T-helper 17 cell (primary cell): Measurements from ENCODE around the gene PCCA. TPM values are rescaled to one million over a fixed set of nuclear protein-coding genes. Genes with fewer than 3 reads are reported as not detected.
"Not testable (repeated sequence)": the region's sequence is repeated elsewhere in the genome, so short reads cannot be mapped to it uniquely, and the experiment has no call there.

Experiments used
- ATAC-seq: fragments of 150-1000 bp; cut with Tn5 transposase; 2 replicates; pipeline ENCODE4 v1.10.0; 2021; ENCODE audit warnings: mild to moderate bottlenecking, moderate library complexity
- DNase-seq, 3 donors: peaks; one replicate each; pipeline versions ENCODE4 v3.0.0 to v3.0.0-alpha.2; 2020 to 2021
- H3K9me3 ChIP-seq: one replicate; pipeline ENCODE4 v1.7.0; 2013; ENCODE audit warnings: low read length, mild to moderate bottlenecking; ENCODE audit not compliant: control insufficient read depth, poor library complexity, severe bottlenecking
- H3K27ac Mint-ChIP-seq: one replicate; pipeline ENCODE4 v1.8.0; 2022; ENCODE audit warnings: mild to moderate bottlenecking, moderate library complexity, mixed read lengths
- H3K27me3 Mint-ChIP-seq: one replicate; pipeline ENCODE4 v1.8.0; 2022; ENCODE audit warnings: mixed read lengths
- H3K36me3 Mint-ChIP-seq: one replicate; pipeline ENCODE4 v1.8.0; 2022; ENCODE audit warnings: low read depth, mixed read lengths
- H3K4me1 Mint-ChIP-seq: one replicate; pipeline ENCODE4 v1.8.0; 2022; ENCODE audit warnings: mild to moderate bottlenecking, mixed read lengths
- H3K4me3 Mint-ChIP-seq: one replicate; pipeline ENCODE4 v1.8.0; 2022; ENCODE audit warnings: mild to moderate bottlenecking, moderate library complexity, mixed read lengths
- total RNA-seq, 4 donors: library from RNA in 2 of 4; stranded (reverse) in 2 of 4; gene quantifications; one replicate each; pipeline ENCODE4 v1.2.3 and lab custom pipeline; 2022 to 2026

Gene PCCA
- total RNA-seq, 2 donors from 2014 or later: 9.9 to 10.7 TPM

DNA sequence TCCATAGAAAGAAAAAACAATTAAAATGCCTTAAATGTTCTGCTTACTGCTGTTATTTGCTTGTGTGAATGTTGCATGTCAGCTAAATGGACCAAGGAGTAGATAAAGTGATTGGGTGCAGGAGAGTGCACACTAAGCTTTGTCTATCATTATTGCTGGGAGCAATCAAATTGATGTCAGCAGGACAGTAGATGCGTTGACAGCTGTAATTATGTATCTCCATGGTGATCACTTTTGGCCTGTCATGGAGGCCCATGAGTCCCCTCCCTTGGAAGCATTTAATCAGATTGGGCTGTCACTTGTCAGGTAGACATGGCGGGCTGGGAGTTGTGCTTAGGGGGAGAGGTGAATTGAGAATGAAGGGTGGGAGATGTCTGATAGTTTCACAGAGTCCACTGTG, 215.3 kb downstream of the PCCA start:
- H3K27ac Mint-ChIP-seq: no peak overlapping the region
- no peaks in the 10 kb centered on the region for H3K36me3 Mint-ChIP-seq
- no peak for ATAC-seq
- H3K4me3 Mint-ChIP-seq: no peak overlapping the region
- peaks cover 3% of the 10 kb centered on the region for H3K4me1 Mint-ChIP-seq
- H3K27me3 Mint-ChIP-seq: no peaks in the 10 kb centered on the region
- no peak for DNase-seq
- H3K9me3 ChIP-seq: no peaks in the 10 kb centered on the region

DNA sequence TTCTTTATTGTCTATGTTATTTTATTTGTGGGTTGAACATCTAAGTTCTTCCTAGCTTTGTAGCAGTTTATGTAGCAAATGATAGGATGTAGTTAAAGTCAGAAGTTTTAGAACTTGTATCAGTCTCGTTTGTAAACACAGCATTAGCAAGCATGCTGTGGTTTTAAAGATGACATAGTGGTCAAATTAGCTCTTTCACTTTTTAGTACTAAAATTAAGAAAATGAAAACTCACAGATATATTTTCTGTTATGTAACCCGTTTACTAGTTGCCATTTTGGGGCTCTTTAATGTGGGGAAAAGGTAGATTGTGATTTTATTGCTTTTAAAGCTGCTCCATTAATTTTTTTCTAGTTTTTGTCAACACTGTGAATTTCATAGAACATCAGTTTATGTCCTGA, 216.5 kb downstream of the PCCA start:
- Mint-ChIP-seq H3K36me3 (no peaks in the 10 kb centered on the region), H3K4me1 (peaks cover 3% of the 10 kb centered on the region), H3K4me3 (no peak overlapping the region), H3K27me3 (no peaks in the 10 kb centered on the region), H3K27ac (no peak overlapping the region)
- H3K9me3 ChIP-seq: no peaks in the 10 kb centered on the region
- ATAC-seq (no peak), DNase-seq (no peak)

DNA sequence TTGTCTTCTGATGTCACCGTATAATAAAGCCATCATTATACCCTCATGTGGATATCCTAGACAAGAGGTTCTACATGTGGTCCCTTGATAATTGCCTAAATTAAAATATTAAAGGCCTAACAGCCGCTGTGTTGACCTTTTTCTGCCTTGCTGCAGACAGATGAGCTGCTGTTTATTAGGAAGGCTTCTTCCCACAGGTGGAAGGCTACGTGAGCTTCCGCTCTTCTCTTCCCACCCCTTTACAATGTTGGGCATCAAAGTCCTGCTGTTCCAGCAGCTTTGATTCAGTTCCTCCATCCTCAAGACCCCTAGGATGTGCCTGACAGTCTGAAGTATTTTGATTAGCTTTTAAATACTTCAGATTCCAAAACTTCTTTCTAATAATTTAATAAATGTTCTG, 217.1 kb downstream of the PCCA start:
- DNase-seq (no peak), ATAC-seq (no peak)
- Mint-ChIP-seq H3K27ac (no peak overlapping the region), H3K36me3 (no peaks in the 10 kb centered on the region), H3K4me3 (no peak overlapping the region), H3K4me1 (peaks cover 3% of the 10 kb centered on the region), H3K27me3 (no peaks in the 10 kb centered on the region)
- H3K9me3 ChIP-seq: no peaks in the 10 kb centered on the region

- Mint-ChIP-seq H3K27ac (no peak overlapping the region), H3K4me1 (peaks cover 3% of the 10 kb centered on the region), H3K27me3 (no peaks in the 10 kb centered on the region), H3K36me3 (no peaks in the 10 kb centered on the region), H3K4me3 (no peak overlapping the region)
- H3K9me3 ChIP-seq: no peaks in the 10 kb centered on the region
- no peak for DNase-seq
- no peak for ATAC-seq
These were observed 217.6 kb downstream of the PCCA start for GRCh38 chr13:100306434-100306999.

GRCh38 chr13:100314132-100314910, 225.4 kb downstream of the PCCA start:
- DNase-seq: no peak
- no peak overlapping the region for H3K27ac Mint-ChIP-seq
- peaks cover 6% of the 10 kb centered on the region for H3K36me3 Mint-ChIP-seq
- H3K27me3 Mint-ChIP-seq: no peaks in the 10 kb centered on the region
- H3K4me1 Mint-ChIP-seq: no peaks in the 10 kb centered on the region
- no peaks in the 10 kb centered on the region for H3K9me3 ChIP-seq
- ATAC-seq: no peak
- no peak overlapping the region for H3K4me3 Mint-ChIP-seq

DNA sequence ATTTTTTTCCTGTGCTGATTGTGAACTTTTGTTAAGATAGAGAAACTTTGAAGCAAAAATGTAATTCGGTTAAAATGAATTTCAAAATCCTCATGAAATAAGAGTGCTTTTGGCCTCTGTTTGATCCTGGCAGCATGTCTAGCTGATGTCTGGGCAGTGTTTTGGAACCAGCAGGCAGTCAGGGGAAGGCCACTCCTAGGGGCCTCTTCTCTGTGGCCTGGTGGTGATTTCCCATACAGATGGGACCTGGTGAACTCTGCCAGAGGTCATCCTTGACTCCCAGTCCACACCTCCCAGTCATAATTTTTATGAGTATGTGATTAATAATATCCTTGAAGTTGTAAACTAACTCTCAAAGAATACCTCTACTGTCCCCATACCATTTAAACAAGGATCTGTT, 226.6 kb downstream of the PCCA start:
- no peak overlapping the region for H3K27ac Mint-ChIP-seq
- ATAC-seq (no peak), DNase-seq (no peak)
- no peak overlapping the region for H3K4me3 Mint-ChIP-seq
- H3K27me3 Mint-ChIP-seq: no peaks in the 10 kb centered on the region
- H3K36me3 Mint-ChIP-seq: peaks cover 8% of the 10 kb centered on the region
- no peaks in the 10 kb centered on the region for H3K4me1 Mint-ChIP-seq
- no peaks in the 10 kb centered on the region for H3K9me3 ChIP-seq

DNA sequence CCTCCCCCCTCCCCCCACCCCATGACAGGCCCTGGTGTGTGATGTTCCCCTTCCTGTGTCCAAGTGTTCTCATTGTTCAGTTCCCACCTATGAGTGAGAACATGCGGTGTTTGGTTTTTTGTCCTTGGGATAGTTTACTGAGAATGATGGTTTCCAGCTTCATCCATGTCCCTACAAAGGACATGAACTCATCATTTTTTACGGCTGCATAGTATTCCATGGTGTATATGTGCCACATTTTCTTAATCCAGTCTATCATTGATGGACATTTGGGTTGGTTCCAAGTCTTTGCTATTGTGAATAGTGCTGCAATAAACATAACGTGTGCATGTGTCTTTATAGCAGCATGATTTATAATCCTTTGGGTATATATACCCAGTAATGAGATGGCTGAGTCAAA, 229.6 kb downstream of the PCCA start:
- not testable (repeated sequence) for H3K4me3 Mint-ChIP-seq, ATAC-seq

DNA sequence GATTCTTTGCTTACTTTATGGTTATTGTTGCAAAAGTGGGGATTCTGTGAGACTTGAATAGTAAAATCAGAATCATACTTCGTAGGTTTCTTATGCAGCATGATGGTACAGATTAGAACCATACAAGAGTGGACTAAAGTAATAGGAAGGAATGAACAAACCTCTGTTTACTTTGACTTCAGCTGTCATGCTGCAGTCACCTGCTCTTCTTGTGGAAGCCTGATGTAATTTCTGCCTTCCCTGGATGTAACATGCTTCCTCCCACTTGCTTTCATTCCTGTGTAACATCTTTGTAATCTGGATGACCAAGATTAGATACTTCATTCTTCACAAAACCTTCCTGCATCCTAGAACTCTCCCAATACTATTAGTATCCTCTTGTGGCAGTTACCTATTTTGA, 235.0 kb downstream of the PCCA start:
- Mint-ChIP-seq H3K27me3 (no peaks in the 10 kb centered on the region), H3K4me1 (no peaks in the 10 kb centered on the region), H3K36me3 (peaks cover 6% of the 10 kb centered on the region), H3K27ac (no peak overlapping the region), H3K4me3 (no peak overlapping the region)
- no peaks in the 10 kb centered on the region for H3K9me3 ChIP-seq
- DNase-seq (no peak), ATAC-seq (no peak)

More for the DNA sequence above, 229.6 kb downstream of the PCCA start:
- H3K9me3 ChIP-seq, H3K27ac Mint-ChIP-seq, DNase-seq, H3K4me1 Mint-ChIP-seq, H3K27me3 Mint-ChIP-seq, H3K36me3 Mint-ChIP-seq: not testable (repeated sequence)

DNA sequence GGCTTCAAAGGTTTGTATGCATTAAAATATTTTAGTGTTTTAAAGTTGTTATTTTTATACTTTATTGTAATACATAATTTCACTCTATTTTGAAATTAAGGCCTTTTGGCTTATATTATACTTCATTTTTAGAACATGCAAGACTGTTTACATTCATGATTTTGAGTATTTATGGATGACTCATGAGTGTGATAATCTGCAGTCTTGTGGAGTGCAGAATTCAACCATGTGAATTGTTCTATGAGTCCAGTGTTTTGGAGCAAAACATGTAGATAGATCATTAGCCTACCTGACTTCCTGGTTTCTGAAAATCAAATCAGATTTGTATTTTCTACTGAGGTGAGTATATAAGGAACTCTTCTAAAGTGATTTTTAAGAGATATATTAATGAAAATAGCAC, 241.8 kb downstream of the PCCA start:
- ATAC-seq: no peak
- no peak overlapping the region for H3K4me3 Mint-ChIP-seq
- H3K4me1 Mint-ChIP-seq: no peaks in the 10 kb centered on the region
- no peaks in the 10 kb centered on the region for H3K9me3 ChIP-seq
- H3K36me3 Mint-ChIP-seq: peaks cover 2% of the 10 kb centered on the region
- DNase-seq: no peak
- no peaks in the 10 kb centered on the region for H3K27me3 Mint-ChIP-seq
- no peak overlapping the region for H3K27ac Mint-ChIP-seq

DNA sequence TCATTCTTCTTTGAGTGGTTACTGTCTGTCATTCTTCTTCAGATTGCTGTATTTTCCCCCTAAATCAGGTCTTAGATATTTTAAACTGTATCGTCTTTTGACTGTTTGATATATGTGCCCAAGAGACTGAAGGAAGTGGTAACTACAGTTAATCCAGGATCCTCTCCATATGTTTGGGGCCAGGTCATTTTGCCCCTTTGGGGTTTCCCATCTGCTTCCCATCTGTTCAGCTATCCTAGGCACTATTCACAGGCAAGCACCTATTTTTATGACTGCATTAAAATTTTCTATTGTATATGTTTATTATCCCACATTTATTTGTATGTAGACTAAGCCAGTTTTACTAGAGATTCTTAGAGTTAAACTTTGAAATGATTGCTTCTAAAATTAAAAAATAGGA, 244.2 kb downstream of the PCCA start:
- H3K4me3 Mint-ChIP-seq: no peak overlapping the region
- ATAC-seq: no peak
- H3K4me1 Mint-ChIP-seq: no peaks in the 10 kb centered on the region
- DNase-seq: no peak
- no peaks in the 10 kb centered on the region for H3K27me3 Mint-ChIP-seq
- peaks cover 2% of the 10 kb centered on the region for H3K36me3 Mint-ChIP-seq
- H3K9me3 ChIP-seq: no peaks in the 10 kb centered on the region
- H3K27ac Mint-ChIP-seq: no peak overlapping the region

DNA sequence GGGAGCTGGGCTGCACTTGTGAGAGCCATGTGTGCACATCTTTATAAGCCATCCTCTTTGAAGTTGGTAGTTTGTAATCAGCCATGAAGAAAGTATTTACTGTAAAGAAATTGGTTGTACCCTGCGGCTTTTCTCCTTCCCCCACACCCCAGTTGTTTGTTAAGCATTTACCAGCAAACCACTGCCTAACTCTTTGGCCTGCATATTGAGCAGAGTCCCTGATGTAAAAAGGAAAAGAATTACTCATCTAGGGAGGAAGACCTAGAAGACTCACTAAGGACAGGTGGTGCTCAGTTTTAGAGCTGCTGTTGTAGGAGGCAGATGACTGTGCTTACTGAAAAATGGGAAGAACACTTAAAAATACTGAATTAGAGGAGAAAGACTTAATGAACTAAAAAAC, 245.3 kb downstream of the PCCA start:
- no peaks in the 10 kb centered on the region for H3K4me1 Mint-ChIP-seq
- no peak for ATAC-seq
- no peaks in the 10 kb centered on the region for H3K9me3 ChIP-seq
- H3K27me3 Mint-ChIP-seq: no peaks in the 10 kb centered on the region
- no peak overlapping the region for H3K27ac Mint-ChIP-seq
- peaks cover 2% of the 10 kb centered on the region for H3K36me3 Mint-ChIP-seq
- no peak for DNase-seq
- no peak overlapping the region for H3K4me3 Mint-ChIP-seq

GRCh38 chr13:100336795-100337516, 248.1 kb downstream of the PCCA start:
- ATAC-seq (no peak), DNase-seq (no peak)
- H3K27ac Mint-ChIP-seq: no peak overlapping the region
- no peaks in the 10 kb centered on the region for H3K27me3 Mint-ChIP-seq
- H3K36me3 Mint-ChIP-seq: peaks cover 2% of the 10 kb centered on the region
- H3K4me1 Mint-ChIP-seq: peaks cover 14% of the 10 kb centered on the region
- H3K4me3 Mint-ChIP-seq: no peak overlapping the region
- H3K9me3 ChIP-seq: no peaks in the 10 kb centered on the region

GRCh38 chr13:100338275-100338674, 249.4 kb downstream of the PCCA start:
- Mint-ChIP-seq H3K36me3 (peaks cover 6% of the 10 kb centered on the region), H3K4me3 (no peak overlapping the region), H3K27ac (no peak overlapping the region), H3K4me1 (peaks cover 14% of the 10 kb centered on the region), H3K27me3 (no peaks in the 10 kb centered on the region)
- DNase-seq: no peak
- no peaks in the 10 kb centered on the region for H3K9me3 ChIP-seq
- ATAC-seq: no peak
